ENCODE results near the gene CMSS1. TPM values are rescaled to one million over a fixed set of nuclear protein-coding genes. Genes with fewer than 3 reads are reported as not detected.

CMSS1 gene
- total RNA-seq, 4 donors from 2014 or later, result 2.4 to 29.9 (median 5.2) TPM

DNA sequence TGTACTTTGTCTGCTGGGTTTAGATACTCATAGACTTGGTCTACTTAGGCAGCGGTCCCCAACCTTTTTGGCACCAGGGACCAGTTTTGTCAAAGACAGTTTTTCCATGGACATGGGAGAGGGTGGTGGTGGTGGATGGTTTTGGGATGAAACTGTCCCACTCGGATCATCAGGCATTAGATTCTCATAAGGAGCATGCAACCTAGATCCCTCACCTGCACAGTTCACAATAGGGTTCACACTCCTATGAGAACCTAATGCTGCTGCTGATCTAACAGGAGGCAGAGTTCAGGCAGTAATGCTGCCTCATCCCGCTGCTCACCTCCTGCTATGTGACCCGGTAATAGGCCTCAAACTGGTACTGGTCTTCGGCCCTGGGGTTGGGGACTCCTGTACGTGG is 45.3 kb downstream of the CMSS1 start:
- Histone ChIP-seq H3K27me3 (no peaks in the 10 kb centered on the region), H3K9me3 (no peaks in the 10 kb centered on the region), H3K4me3 (no peak overlapping the region), H3K4me1 (peaks cover 12 to 53% (median 19%) of the 10 kb centered on the region in 4 donors), H3K27ac (peak overlapping the region; percentile 72 to 90 (median 85)), H3K36me3 (no peaks in the 10 kb centered on the region)
- no peak for DNase-seq
- intact Hi-C loops (cut with DNase I; ENCODE audit: low total_unique reads), result no loop called here
- no peak for TF ChIP-seq POLR2A (IDR thresholded peaks at IDR 0.05)
- TF ChIP-seq, protein P1, sequence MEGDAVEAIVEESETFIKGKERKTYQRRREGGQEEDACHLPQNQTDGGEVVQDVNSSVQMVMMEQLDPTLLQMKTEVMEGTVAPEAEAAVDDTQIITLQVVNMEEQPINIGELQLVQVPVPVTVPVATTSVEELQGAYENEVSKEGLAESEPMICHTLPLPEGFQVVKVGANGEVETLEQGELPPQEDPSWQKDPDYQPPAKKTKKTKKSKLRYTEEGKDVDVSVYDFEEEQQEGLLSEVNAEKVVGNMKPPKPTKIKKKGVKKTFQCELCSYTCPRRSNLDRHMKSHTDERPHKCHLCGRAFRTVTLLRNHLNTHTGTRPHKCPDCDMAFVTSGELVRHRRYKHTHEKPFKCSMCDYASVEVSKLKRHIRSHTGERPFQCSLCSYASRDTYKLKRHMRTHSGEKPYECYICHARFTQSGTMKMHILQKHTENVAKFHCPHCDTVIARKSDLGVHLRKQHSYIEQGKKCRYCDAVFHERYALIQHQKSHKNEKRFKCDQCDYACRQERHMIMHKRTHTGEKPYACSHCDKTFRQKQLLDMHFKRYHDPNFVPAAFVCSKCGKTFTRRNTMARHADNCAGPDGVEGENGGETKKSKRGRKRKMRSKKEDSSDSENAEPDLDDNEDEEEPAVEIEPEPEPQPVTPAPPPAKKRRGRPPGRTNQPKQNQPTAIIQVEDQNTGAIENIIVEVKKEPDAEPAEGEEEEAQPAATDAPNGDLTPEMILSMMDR (IDR thresholded peaks at IDR 0.05), result no peak
- TF ChIP-seq POLR2AphosphoS5 (IDR thresholded peaks at IDR 0.05), result no peak
- no peak for TF ChIP-seq EP300 (IDR thresholded peaks at IDR 0.05; ENCODE audit: low read depth)
- 60 to 76% methylated on average over 1 to 6 of the region's 6 CpGs for WGBS, 2 donors (ENCODE audit: low coverage in 1 of 2)
- in situ Hi-C loops (cut with MboI; ENCODE audit: low pct_ligation_motif_present in 1 of 4, low pct_unique_long_range_greater_than_20kb in 1 of 4, low sequenced_read_pairs in 3 of 4), result loop anchor here in 1 of 4 donors (25.0 kb wide), 1 partner anchor 199 kb away; no protein-coding TSS in a partner anchor

- peaks cover 12 to 54% (median 21%) of the 10 kb centered on the region in 4 donors for H3K4me1 ChIP-seq
- no peaks in the 10 kb centered on the region for H3K36me3 ChIP-seq
- in situ Hi-C loops (cut with MboI; ENCODE audit: low pct_ligation_motif_present in 1 of 4, low pct_unique_long_range_greater_than_20kb in 1 of 4, low sequenced_read_pairs in 3 of 4) (loop anchor here in 1 of 4 donors (25.0 kb wide), 1 partner anchor 199 kb away; no protein-coding TSS in a partner anchor), intact Hi-C loops (cut with DNase I; ENCODE audit: low total_unique reads) (no loop called here)
- H3K27me3 ChIP-seq, result no peaks in the 10 kb centered on the region
- TF ChIP-seq, protein P1 (IDR thresholded peaks at IDR 0.05), result no peak
- TF ChIP-seq EP300 (IDR thresholded peaks at IDR 0.05; ENCODE audit: low read depth) (no peak), POLR2A (IDR thresholded peaks at IDR 0.05) (no peak), POLR2AphosphoS5 (IDR thresholded peaks at IDR 0.05) (no peak)
- H3K4me3 ChIP-seq, result no peak overlapping the region
- no peaks in the 10 kb centered on the region for H3K9me3 ChIP-seq
- peak overlapping the region; percentile 72 to 90 (median 85) for H3K27ac ChIP-seq
- DNase-seq, result no peak
- 59 to 60% methylated on average over 2 of the region's 2 CpGs for WGBS, 2 donors (ENCODE audit: low coverage in 1 of 2)
These were observed 45.9 kb downstream of the CMSS1 start for GRCh38 chr3:99863588-99863987.

GRCh38 chr3:99864289-99864688 is 46.6 kb downstream of the CMSS1 start:
- intact Hi-C loops (cut with DNase I; ENCODE audit: low total_unique reads) (no loop called here), in situ Hi-C loops (cut with MboI; ENCODE audit: low pct_ligation_motif_present in 1 of 4, low pct_unique_long_range_greater_than_20kb in 1 of 4, low sequenced_read_pairs in 3 of 4) (loop anchor here in 1 of 4 donors (25.0 kb wide), 1 partner anchor 198 kb away; no protein-coding TSS in a partner anchor)
- Histone ChIP-seq H3K36me3 (no peaks in the 10 kb centered on the region), H3K9me3 (no peaks in the 10 kb centered on the region), H3K4me3 (no peak overlapping the region), H3K4me1 (peaks cover 8 to 57% (median 24%) of the 10 kb centered on the region in 4 donors), H3K27ac (peak overlapping the region; percentile 84 to 90 (median 88)), H3K27me3 (no peaks in the 10 kb centered on the region)
- TF ChIP-seq POLR2A (IDR thresholded peaks at IDR 0.05), result no peak
- TF ChIP-seq, protein P1 (IDR thresholded peaks at IDR 0.05), result no peak
- TF ChIP-seq POLR2AphosphoS5 (IDR thresholded peaks at IDR 0.05), result no peak
- TF ChIP-seq EP300 (IDR thresholded peaks at IDR 0.05; ENCODE audit: low read depth), result no peak
- no peak for DNase-seq
- WGBS, 2 donors (ENCODE audit: low coverage in 1 of 2), result 94 to 96% methylated on average over 2 of the region's 2 CpGs

- H3K36me3 ChIP-seq, result no peaks in the 10 kb centered on the region
- no peaks in the 10 kb centered on the region for H3K9me3 ChIP-seq
- in situ Hi-C loops (cut with MboI; ENCODE audit: low pct_ligation_motif_present in 1 of 4, low pct_unique_long_range_greater_than_20kb in 1 of 4, low sequenced_read_pairs in 3 of 4) (loop anchor here in 1 of 4 donors (25.0 kb wide), 1 partner anchor 197 kb away; no protein-coding TSS in a partner anchor), intact Hi-C loops (cut with DNase I; ENCODE audit: low total_unique reads) (no loop called here)
- no peak overlapping the region for H3K4me3 ChIP-seq
- H3K27me3 ChIP-seq, result no peaks in the 10 kb centered on the region
- TF ChIP-seq EP300 (IDR thresholded peaks at IDR 0.05; ENCODE audit: low read depth), result no peak
- TF ChIP-seq POLR2AphosphoS5 (IDR thresholded peaks at IDR 0.05), result no peak
- TF ChIP-seq POLR2A (IDR thresholded peaks at IDR 0.05), result no peak
- TF ChIP-seq, protein P1 (IDR thresholded peaks at IDR 0.05), result no peak
- peak overlapping the region; percentile 84 to 90 (median 88) for H3K27ac ChIP-seq
- peaks cover 4 to 56% (median 26%) of the 10 kb centered on the region in 4 donors for H3K4me1 ChIP-seq
- no peak for DNase-seq
- WGBS, 2 donors (ENCODE audit: low coverage in 1 of 2), result 78 to 84% methylated on average over 1 of the region's 1 CpG
These were observed 47.7 kb downstream of the CMSS1 start for GRCh38 chr3:99865321-99865720.
